Posterior cingulate gyrus (tissue), 11 donors: Measurements from ENCODE around the gene KCNJ16.
"Not testable (repeated sequence)": the region's sequence is repeated elsewhere in the genome, so short reads cannot be mapped to it uniquely, and the experiment has no call there.

ENCODE experiments used
- DNase-seq, 10 donors: peaks; one replicate each; pipeline versions ENCODE4 v3.0.0 to v3.0.0-alpha.2; 2020 to 2021; ENCODE audit warnings: mixed read lengths in 3 of 10
- intact Hi-C: fragments of 100-400 bp; cut with DNase I; formaldehyde crosslinking; loops from one replicate; pipeline ENCODE4 v1.15.1; 2023

The KCNJ16 gene

DNA sequence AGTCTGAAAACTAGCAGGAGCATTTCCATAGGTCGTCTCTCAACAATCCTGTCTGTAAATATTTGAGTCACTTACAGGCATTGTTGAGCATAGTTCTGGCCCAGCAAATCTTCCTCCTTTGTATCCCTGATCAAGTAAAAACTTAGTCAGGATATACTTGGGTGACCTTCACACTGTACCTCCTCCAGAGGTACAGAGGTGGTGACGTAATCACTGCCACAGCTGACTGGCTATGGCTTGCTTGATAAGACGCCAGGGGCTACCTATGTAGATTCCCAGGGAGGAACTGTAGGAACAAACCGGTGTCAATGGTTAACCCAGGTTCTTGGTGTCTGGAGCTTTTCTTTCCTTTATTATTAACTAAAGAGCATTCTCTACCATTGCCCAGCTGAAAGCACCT lies at the start of gene KCNJ16:
TSS of gene KCNJ16 (plus strand) at position 270 of the 400 bp plus-strand sequence. CDS start 56,863 bp downstream, outside the sequence.
- intact Hi-C loops, result no loop called here
- no peak for DNase-seq

DNA sequence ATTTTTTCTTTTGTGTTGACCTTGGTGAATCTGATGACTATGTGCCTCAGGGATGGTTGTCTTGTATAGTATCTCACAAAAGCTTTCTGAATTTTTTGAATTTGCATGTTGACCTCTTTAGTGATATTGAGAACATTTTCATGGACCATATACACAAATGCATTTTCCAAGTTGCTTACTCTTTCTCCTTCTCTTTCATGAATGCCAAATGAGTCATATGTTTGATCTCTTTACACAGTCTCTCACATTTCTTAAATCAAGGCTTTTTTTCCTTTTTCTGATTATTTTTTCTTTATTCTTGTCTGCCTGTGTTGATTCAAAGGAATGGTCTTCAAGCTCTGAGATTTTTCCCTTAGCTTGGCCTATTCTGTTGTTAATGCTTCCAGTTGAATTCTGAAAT lies 46.6 kb upstream of the KCNJ16 start:
- intact Hi-C loops, result no loop called here
- DNase-seq, result no peak

GRCh38 chr17:70028978-70029767 lies 45.9 kb upstream of the KCNJ16 start:
- DNase-seq, result peak in 1 of 10 donors; percentile 56
- intact Hi-C loops, result no loop called here

GRCh38 chr17:70030371-70030770 lies 44.7 kb upstream of the KCNJ16 start:
- intact Hi-C loops, result no loop called here

DNA sequence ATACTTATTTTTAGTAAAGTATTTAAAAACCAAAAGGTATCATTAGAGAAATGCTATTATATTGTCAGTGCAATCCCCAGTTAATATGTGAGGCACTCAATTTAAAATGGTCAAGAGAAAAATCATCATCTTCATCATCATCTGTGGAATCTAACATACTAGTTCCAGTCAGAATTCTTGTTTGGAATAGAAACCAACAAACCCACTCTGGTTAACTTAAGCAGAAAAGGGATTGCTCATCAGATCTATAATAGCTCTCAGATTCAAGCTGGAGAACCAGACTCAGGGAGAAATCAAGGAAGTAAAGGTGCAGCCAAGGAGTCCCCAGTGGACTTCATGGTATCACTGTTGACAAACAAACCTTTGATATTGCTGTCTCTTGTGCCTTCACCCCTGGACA lies 43.7 kb upstream of the KCNJ16 start:
- intact Hi-C loops, result no loop called here
- no peak for DNase-seq

More at GRCh38 chr17:70030371-70030770, 44.7 kb upstream of the KCNJ16 start:
- no peak for DNase-seq

- intact Hi-C loops, result no loop called here
- DNase-seq, result no peak
Observed at GRCh38 chr17:70033165-70033564, 41.9 kb upstream of the KCNJ16 start.

DNA sequence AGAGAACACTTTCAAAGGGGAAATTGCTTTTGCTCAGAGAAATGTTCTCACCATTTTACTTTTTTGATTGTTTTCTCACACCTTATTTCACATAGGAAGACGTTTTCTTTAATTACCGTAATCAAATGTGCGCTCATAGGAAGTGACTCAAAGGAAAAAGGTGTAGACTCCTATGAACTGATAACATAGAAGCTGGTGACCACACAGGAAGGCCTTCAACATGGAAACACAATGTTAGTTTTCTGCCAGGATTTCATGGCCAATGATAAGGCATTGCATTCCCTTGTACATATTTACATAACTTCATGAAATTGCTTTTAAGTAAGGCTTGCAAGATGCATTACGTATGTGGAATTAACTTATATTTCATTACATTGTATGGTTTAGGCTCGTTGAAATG lies 40.9 kb upstream of the KCNJ16 start:
- DNase-seq, result no peak
- intact Hi-C loops, result no loop called here

GRCh38 chr17:70037498-70037897 lies 37.5 kb upstream of the KCNJ16 start:
- intact Hi-C loops, result no loop called here

DNA sequence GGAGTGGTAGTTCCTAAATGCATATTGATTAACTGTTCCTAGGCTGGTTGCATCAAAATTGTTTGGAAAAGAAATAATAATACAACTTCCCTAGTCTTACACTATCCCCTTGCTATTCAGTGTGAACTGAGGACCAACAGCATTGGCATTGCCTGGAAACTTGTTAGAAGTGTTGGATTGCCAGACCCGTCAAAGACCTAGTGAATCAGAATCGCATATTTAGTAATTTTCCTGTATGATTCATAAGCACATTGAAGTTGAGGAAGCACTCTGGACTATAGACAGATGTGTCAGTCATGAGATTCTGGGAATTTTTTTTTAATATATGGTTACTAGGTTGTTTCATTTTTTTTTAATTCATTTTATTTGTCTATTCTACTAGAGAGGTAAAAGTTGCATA lies 34.7 kb upstream of the KCNJ16 start:
- intact Hi-C loops, result no loop called here

More at GRCh38 chr17:70037498-70037897, 37.5 kb upstream of the KCNJ16 start:
- DNase-seq, result no peak

GRCh38 chr17:70041061-70041460 lies 34.0 kb upstream of the KCNJ16 start:
- intact Hi-C loops, result no loop called here
- no peak for DNase-seq

More for the DNA sequence above, 34.7 kb upstream of the KCNJ16 start:
- DNase-seq, result no peak

DNA sequence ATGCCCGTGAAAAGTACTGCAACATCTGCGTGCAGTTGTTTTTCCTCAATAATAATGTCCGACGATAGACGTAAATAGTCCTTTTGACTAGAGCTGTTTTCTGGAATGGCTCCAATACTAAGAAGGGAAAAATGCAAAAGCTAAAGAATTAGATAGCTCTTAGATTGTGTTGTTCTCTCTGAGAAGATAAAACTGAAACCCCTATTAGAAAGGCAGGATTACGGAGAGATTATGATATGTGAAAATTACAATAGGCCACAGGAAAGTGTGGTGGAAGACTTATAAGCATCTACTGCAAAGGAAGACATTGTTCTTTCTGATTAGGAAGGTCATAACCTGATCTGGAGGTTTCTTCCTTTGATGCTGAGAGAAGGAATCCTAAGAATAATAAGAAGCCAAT lies 33.5 kb upstream of the KCNJ16 start:
- no peak for DNase-seq
- intact Hi-C loops, result no loop called here

DNA sequence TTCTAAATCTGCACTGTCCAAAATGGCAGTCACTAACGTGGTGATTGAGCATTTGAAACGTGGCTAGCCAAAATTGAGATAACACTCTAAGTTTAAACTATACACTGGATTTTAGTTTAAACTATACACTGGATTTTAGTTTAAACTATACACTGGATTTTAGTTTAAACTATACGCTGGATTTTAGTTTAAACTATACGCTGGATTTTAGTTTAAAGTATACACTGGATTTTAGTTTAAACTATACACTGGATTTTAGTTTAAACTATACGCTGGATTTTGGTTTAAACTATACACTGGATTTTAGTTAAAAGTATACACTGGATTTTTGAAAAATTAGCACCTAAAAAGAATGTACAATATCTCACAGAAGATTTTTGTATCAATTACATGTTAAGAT lies 29.2 kb upstream of the KCNJ16 start:
- intact Hi-C loops, DNase-seq: not testable (repeated sequence)

- intact Hi-C loops, result no loop called here
- no peak for DNase-seq
Observed at GRCh38 chr17:70047619-70048419, 27.2 kb upstream of the KCNJ16 start.

- intact Hi-C loops, result no loop called here
Observed at GRCh38 chr17:70049801-70050591, 25.0 kb upstream of the KCNJ16 start.

GRCh38 chr17:70050931-70051330 lies 24.1 kb upstream of the KCNJ16 start:
- DNase-seq, result no peak
- intact Hi-C loops, result no loop called here

More at GRCh38 chr17:70049801-70050591, 25.0 kb upstream of the KCNJ16 start:
- no peak for DNase-seq

DNA sequence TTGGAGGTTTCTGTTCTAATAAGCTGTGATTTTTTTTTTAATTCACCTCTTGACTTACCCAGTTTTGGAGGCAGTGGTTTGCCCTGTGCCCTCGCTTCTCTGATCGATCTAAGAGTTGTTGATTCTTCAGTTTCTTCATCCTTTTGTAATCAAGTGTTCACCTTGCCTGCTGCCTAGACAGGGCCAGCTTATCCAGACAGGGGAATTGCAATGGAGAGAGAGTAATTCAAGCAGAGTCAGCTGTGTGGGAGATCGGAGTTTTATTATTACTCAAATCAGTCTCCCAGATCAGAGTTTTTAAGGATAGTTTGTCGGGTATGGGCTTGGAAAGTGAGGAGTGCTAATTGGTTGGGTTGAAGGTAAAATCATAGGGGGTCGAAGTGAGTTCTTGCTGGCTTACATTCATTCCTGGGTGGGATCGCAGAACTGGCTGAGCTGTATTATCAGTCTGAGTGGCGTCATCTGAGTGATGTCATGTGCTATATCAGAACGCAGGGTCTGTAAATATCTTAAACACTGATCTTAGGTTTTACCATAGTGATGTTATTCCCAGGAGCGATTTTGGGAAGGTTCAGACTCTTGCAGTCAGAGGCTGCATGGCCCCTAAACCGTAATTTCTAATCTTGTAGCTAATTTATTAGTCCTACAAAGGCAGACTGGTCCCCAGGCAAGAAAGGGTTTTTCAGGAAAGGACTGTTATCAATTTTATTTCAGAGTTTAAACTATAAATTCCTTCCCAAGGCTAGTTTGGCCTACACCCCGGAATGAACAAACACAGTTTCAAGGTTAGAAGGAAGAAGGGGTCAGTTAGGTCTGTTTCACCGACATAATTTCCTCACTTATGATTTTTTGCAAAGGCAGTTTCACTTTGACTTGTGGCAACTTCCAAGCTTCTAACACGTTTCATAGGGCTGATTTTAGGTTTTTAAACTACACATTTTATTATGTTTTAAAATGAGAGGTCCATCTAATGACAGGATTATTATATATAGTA lies 21.5 kb upstream of the KCNJ16 start:
- no peak for DNase-seq
- intact Hi-C loops, result no loop called here

GRCh38 chr17:70055000-70055399 lies 20.0 kb upstream of the KCNJ16 start:
- intact Hi-C loops, result no loop called here
- DNase-seq, result no peak

- intact Hi-C loops, result no loop called here
- no peak for DNase-seq
Observed at GRCh38 chr17:70059071-70059470, 16.0 kb upstream of the KCNJ16 start.

DNA sequence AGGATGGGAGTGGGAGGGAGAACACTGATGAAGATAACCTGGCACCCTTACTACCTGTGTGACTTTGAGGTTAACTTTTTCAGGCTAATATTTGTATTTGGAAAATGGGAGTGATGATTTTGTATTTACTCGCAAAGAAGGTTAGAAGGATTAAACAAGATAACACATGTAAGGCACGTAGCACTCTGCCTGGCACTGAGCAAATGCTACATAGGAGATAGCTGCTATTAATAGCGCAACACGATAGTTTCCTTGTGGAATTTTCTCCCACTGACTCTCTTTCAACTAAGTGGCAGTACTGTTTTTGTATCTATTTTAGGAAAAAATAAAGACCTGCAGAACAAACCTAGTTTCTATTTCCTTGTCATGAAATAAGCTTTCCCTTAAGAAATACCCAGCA lies 15.4 kb upstream of the KCNJ16 start:
- intact Hi-C loops, result no loop called here
- DNase-seq, result no peak

DNA sequence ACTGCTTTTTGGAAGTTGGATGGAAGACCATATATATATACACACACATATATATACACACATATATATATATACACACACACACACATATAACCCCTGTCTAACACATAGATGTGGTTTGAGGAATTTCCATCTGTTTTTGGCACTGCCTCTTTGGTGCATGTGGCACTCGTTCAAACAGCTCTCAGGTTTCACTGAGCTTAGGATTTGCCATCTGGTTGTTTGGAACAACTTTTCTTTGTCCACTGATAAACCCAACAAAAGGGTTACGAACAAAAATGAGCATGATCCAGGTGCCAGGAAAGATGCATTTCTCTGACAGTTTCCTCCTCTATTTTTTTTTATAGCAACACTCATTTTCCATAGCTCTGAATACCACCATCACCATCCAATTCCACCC lies 14.6 kb upstream of the KCNJ16 start:
- no peak for DNase-seq
- intact Hi-C loops, result no loop called here
